Endothelial cell of umbilical vein (primary cell): ENCODE results near the gene PARP8. TPM values are rescaled to one million over a fixed set of nuclear protein-coding genes. Genes with fewer than 3 reads are reported as not detected.

ENCODE experiments used
- BruUV-seq: library from RNA; stranded (reverse); fragments of 400-500 nt; replicated peaks from 2 replicates; lab custom pipeline; 2021; lab: Mats Ljungman, UMichigan
- CTCF ChIA-PET: fragments of 300-600, 350-600 bp; sonication (Branson Sonifier 250); formaldehyde crosslinking; loops from one replicate; lab custom pipeline; 2021; ENCODE audit warnings: antibody characterized with exemption, inconsistent platforms; lab: Charles Lee
- POLR2A ChIA-PET: fragments of 300-600, 350-600 bp; sonication (Branson Sonifier 250); formaldehyde crosslinking; loops from one replicate; lab custom pipeline; 2021; ENCODE audit warnings: antibody characterized with exemption, inconsistent platforms; lab: Charles Lee
- DNase-seq: peaks from one replicate; pipeline ENCODE4 v3.0.0-alpha.2; 2011; ENCODE audit warnings: low read depth, low spot score
- FAIRE-seq: peaks from 2 replicates; lab custom pipeline; 2011; peaks lifted over from hg19 to GRCh38; lab: Jason Lieb, UNC
- H2AFZ ChIP-seq: 2 replicates; pipeline ENCODE4 v1.6.0; 2012; ENCODE audit warnings: low read depth, low read length, control low read depth, inconsistent platforms
- H3K27ac ChIP-seq: 2 replicates; pipeline ENCODE4 v1.5.1; 2011; ENCODE audit warnings: low read depth, mild to moderate bottlenecking, control low read depth, low read length, moderate library complexity; ENCODE audit not compliant: insufficient read depth
- H3K27me3 ChIP-seq, 2 experiments: 2 replicates each; pipeline versions ENCODE4 v1.6.0 to v1.6.1; 2011; ENCODE audit warnings: low read length in 2 of 2, mixed read lengths in 1 of 2; ENCODE audit not compliant: control insufficient read depth in 2 of 2, insufficient read depth in 2 of 2
- H3K36me3 ChIP-seq, 2 experiments: 2 replicates in 1 of 2; 3 replicates in 1 of 2; pipeline ENCODE4 v1.5.1; 2011; ENCODE audit warnings: low read length in 2 of 2, mild to moderate bottlenecking in 1 of 2, moderate library complexity in 1 of 2; ENCODE audit not compliant: control insufficient read depth in 2 of 2, insufficient read depth in 2 of 2; ENCODE audit errors: extremely low read depth in 1 of 2
- H3K4me1 ChIP-seq: 3 replicates; pipeline ENCODE4 v1.5.1; 2011; ENCODE audit warnings: mild to moderate bottlenecking, low read length; ENCODE audit not compliant: control insufficient read depth, insufficient read depth; ENCODE audit errors: extremely low read depth
- H3K4me2 ChIP-seq: 2 replicates; pipeline ENCODE4 v1.6.1; 2011; ENCODE audit warnings: low read length, control low read depth, mixed read lengths; ENCODE audit not compliant: insufficient read depth
- H3K4me3 ChIP-seq, 3 experiments: fragments of 200-600 bp in 1 of 3; sonication (generic), shearing (Covaris generic) in 1 of 3; replicated peaks in 1 of 3; 2 replicates each; pipeline ENCODE4 v1.5.1; 2011 to 2016; ENCODE audit warnings: control low read depth in 3 of 3, low read length in 3 of 3, mild to moderate bottlenecking in 2 of 3, inconsistent platforms in 1 of 3, low read depth in 1 of 3, moderate library complexity in 1 of 3; ENCODE audit not compliant: insufficient read depth in 1 of 3
- H3K79me2 ChIP-seq: 2 replicates; pipeline ENCODE4 v1.6.0; 2012; ENCODE audit warnings: low read length, inconsistent platforms; ENCODE audit not compliant: control insufficient read depth, insufficient read depth
- H3K9ac ChIP-seq: replicated peaks from 2 replicates; pipeline ENCODE3; 2011; ENCODE audit warnings: low read length, control low read depth; ENCODE audit not compliant: insufficient read depth; ENCODE audit errors: extremely low read depth
- H3K9me1 ChIP-seq: replicated peaks from 3 replicates; pipeline ENCODE4 v1.6.0; 2011; ENCODE audit warnings: mild to moderate bottlenecking, low read length; ENCODE audit not compliant: control insufficient read depth, insufficient read depth; ENCODE audit errors: extremely low read depth
- H3K9me3 ChIP-seq: replicated peaks from 2 replicates; pipeline ENCODE4 v1.5.1; 2012; ENCODE audit warnings: low read length, inconsistent platforms; ENCODE audit not compliant: control insufficient read depth, insufficient read depth
- H4K20me1 ChIP-seq: replicated peaks from 2 replicates; pipeline ENCODE3; 2011; ENCODE audit warnings: mild to moderate bottlenecking, low read length; ENCODE audit not compliant: control insufficient read depth, insufficient read depth; ENCODE audit errors: extremely low read depth
- FOS ChIP-seq: IDR thresholded peaks from 2 replicates; pipeline ENCODE4 v1.6.1; 2011; ENCODE audit warnings: mild to moderate bottlenecking, low read length, moderate library complexity, borderline replicate concordance; ENCODE audit not compliant: insufficient read depth
- GATA2 ChIP-seq: IDR thresholded peaks from 2 replicates; pipeline ENCODE4 v1.7.0; 2011; ENCODE audit warnings: low read depth, mild to moderate bottlenecking, moderate library complexity, mixed read lengths, low read length; ENCODE audit not compliant: insufficient read length, insufficient read depth
- MYC ChIP-seq: IDR thresholded peaks from one replicate; pipeline ENCODE4 v1.6.1; 2011; ENCODE audit warnings: mild to moderate bottlenecking, low read depth, low read length
- POLR2A ChIP-seq: IDR thresholded peaks from 2 replicates; pipeline ENCODE4 v1.6.1; 2012; ENCODE audit warnings: low read depth, mild to moderate bottlenecking, control low read depth, low read length
- POLR2AphosphoS5 ChIP-seq: IDR thresholded peaks from 2 replicates; pipeline ENCODE4 v1.6.1; 2012; ENCODE audit warnings: low read depth, mild to moderate bottlenecking, control low read depth, low read length, moderate library complexity; ENCODE audit not compliant: insufficient read depth
- dilution Hi-C: fragments of 300-500 bp; cut with MboI; formaldehyde crosslinking; loops from one replicate; pipeline ENCODE4 v1.15.0; 2019; ENCODE audit warnings: low sequenced_read_pairs; ENCODE audit not compliant: extremely low pct_ligation_motif_present
- intact Hi-C: fragments of 100-400 bp; cut with micrococcal nuclease; formaldehyde crosslinking; loops from one replicate; pipeline ENCODE4 v1.10.0; 2022
- polyA plus RNA-seq, 4 experiments: library from polyadenylated mRNA; depleted of rRNA in 3 of 4; stranded (reverse) in 3 of 4; unstranded in 1 of 4; fragments of >200 nt; gene quantifications; 2 replicates each; pipeline versions ENCODE4 v1.2.1 to v1.2.3, GENCODE V29; 2011 to 2012; ENCODE audit warnings: missing spikeins in 1 of 4
- total RNA-seq: library from RNA; stranded (reverse); gene quantifications from 2 replicates; pipeline ENCODE4 v1.2.3, GENCODE V29; 2021
- TF ChIP-seq, protein P1 (sequence below): IDR thresholded peaks from 2 replicates; pipeline ENCODE4 v1.6.1; 2011; ENCODE audit not compliant: insufficient read depth, insufficient read length
- TF ChIP-seq, protein P2 (sequence below), 2 donors: IDR thresholded peaks; 1 replicate in 1 of 2; 2 replicates in 1 of 2; pipeline ENCODE4 v1.5.1; 2011; ENCODE audit warnings: low read length in 2 of 2, mild to moderate bottlenecking in 2 of 2, moderate library complexity in 2 of 2, control low read depth in 1 of 2, inconsistent platforms in 1 of 2, low read depth in 1 of 2; ENCODE audit not compliant: insufficient read depth in 1 of 2; ENCODE audit errors: extremely low read depth in 1 of 2

The PARP8 gene
- total and polyA plus RNA-seq, 2 donors (not counting 3 experiments of a cell fraction or from before 2014, with no cell fraction given) = 0.03 to 0.60 TPM

DNA sequence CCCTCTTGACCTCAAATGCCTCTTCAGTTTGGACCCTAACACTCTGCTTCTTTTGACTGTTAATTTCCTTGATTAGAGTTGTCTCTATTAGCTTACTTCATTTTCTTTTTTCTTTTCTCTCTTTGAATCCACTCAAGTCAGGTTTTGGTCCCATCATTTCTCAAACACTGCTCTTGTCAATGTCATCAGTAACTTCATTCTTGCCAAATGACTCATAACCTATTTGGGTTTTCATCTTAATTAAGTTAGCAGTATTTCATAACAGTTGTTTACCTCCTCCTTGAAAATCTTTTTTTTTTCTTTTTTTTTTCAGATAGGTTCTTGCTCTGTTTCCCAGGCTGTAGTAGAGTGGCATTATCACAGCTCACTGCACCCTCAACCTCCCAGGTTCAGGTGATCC lies 119.6 kb downstream of the PARP8 start:
- H3K9me3 ChIP-seq = no peaks in the 10 kb centered on the region
- H3K4me1 ChIP-seq = no peaks in the 10 kb centered on the region
- no peaks in the 10 kb centered on the region for H3K9me1 ChIP-seq
- no peak overlapping the region for H2AFZ ChIP-seq
- no peak for FAIRE-seq
- H3K9ac ChIP-seq = no peak overlapping the region
- ChIA-PET POLR2A (no interaction called here), CTCF (no interaction called here)
- dilution Hi-C loops = no loop called here
- intact Hi-C loops = no loop called here
- no peaks in the 10 kb centered on the region for H3K27me3 ChIP-seq
- no peak for DNase-seq
- no peaks in the 10 kb centered on the region for H3K79me2 ChIP-seq
- H3K4me3 ChIP-seq = no peak overlapping the region
- no peak overlapping the region for H3K4me2 ChIP-seq
- H3K36me3 ChIP-seq = no peaks in the 10 kb centered on the region
- TF ChIP-seq FOS (no peak), POLR2AphosphoS5 (no peak), MYC (no peak), GATA2 (no peak), POLR2A (no peak)
- TF ChIP-seq, protein P1, sequence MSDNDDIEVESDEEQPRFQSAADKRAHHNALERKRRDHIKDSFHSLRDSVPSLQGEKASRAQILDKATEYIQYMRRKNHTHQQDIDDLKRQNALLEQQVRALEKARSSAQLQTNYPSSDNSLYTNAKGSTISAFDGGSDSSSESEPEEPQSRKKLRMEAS = no peak
- TF ChIP-seq, protein P2, sequence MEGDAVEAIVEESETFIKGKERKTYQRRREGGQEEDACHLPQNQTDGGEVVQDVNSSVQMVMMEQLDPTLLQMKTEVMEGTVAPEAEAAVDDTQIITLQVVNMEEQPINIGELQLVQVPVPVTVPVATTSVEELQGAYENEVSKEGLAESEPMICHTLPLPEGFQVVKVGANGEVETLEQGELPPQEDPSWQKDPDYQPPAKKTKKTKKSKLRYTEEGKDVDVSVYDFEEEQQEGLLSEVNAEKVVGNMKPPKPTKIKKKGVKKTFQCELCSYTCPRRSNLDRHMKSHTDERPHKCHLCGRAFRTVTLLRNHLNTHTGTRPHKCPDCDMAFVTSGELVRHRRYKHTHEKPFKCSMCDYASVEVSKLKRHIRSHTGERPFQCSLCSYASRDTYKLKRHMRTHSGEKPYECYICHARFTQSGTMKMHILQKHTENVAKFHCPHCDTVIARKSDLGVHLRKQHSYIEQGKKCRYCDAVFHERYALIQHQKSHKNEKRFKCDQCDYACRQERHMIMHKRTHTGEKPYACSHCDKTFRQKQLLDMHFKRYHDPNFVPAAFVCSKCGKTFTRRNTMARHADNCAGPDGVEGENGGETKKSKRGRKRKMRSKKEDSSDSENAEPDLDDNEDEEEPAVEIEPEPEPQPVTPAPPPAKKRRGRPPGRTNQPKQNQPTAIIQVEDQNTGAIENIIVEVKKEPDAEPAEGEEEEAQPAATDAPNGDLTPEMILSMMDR (IDR thresholded peaks at IDR 0.05; ENCODE audit: extremely low read depth in 1 of 2, insufficient read depth in 1 of 2, low read depth in 1 of 2, low read length in 2 of 2) = no peak
- BruUV-seq = no TSS peak
- no peak overlapping the region for H3K27ac ChIP-seq
- H4K20me1 ChIP-seq = no peaks in the 10 kb centered on the region
